GM21737 (cell line): ENCODE measurements around the gene EFHB.
"Not testable (repeated sequence)": the region's sequence is repeated elsewhere in the genome, so short reads cannot be mapped to it uniquely, and the experiment has no call there.

Experiments used
- ATAC-seq: cut with Tn5 transposase; IDR thresholded peaks from one replicate; pipeline ENCODE4 v1.9.1; 2021; ENCODE audit warnings: mild to moderate bottlenecking, moderate library complexity; ENCODE audit not compliant: unreplicated experiment

EFHB gene

GRCh38 chr3:19855318-19855717, 78.7 kb downstream of the EFHB start:
- not testable (repeated sequence) for ATAC-seq

GRCh38 chr3:19846609-19847008, 87.4 kb downstream of the EFHB start:
- not testable (repeated sequence) for ATAC-seq
